HCT116 (cell line): ENCODE data around the gene LRRC8B.

Experiments used
- CTCF ChIP-seq, 3 experiments: fragments of 200-600 bp in 1 of 3; sonication (generic) in 1 of 3; IDR thresholded peaks in 2 of 3; conservative IDR thresholded peaks in 1 of 3; 2 replicates each; pipeline ENCODE4 v1.5.1; 2012 to 2017; ENCODE audit warnings: low read depth in 2 of 3, low read length in 2 of 3, antibody characterized with exemption in 1 of 3, borderline replicate concordance in 1 of 3, control low read depth in 1 of 3, mild to moderate bottlenecking in 1 of 3, mixed read lengths in 1 of 3, mixed run types in 1 of 3, moderate library complexity in 1 of 3; ENCODE audit not compliant: insufficient read depth in 1 of 3
- EGR1 ChIP-seq: IDR thresholded peaks from 2 replicates; pipeline ENCODE4 v1.6.1; 2012; ENCODE audit warnings: low read depth
- EZH2phosphoT487 ChIP-seq: fragments of 200-600 bp; IDR thresholded peaks from 2 replicates; pipeline ENCODE4 v1.6.1; 2018; ENCODE audit warnings: antibody characterized with exemption, borderline replicate concordance
- MAX ChIP-seq: IDR thresholded peaks from 2 replicates; pipeline ENCODE4 v1.6.1; 2012
- POLR2A ChIP-seq: IDR thresholded peaks from 2 replicates; pipeline ENCODE4 v1.7.0; 2011; ENCODE audit warnings: borderline replicate concordance; ENCODE audit not compliant: insufficient read depth, insufficient read length; ENCODE audit errors: extremely low read depth
- POLR2AphosphoS5 ChIP-seq: IDR thresholded peaks from 2 replicates; pipeline ENCODE4 v1.6.1; 2011; ENCODE audit warnings: mild to moderate bottlenecking, low read depth, low read length, moderate library complexity
- SP1 ChIP-seq: IDR thresholded peaks from 2 replicates; pipeline ENCODE4 v1.6.1; 2012; ENCODE audit warnings: low read depth
- TF ChIP-seq, protein P1 (sequence below): IDR thresholded peaks from 2 replicates; pipeline ENCODE4 v1.6.1; 2012; ENCODE audit warnings: low read depth

GRCh38 chr1:89582571-89582970 lies 57.9 kb downstream of the LRRC8B start:
- TF ChIP-seq POLR2A (no peak), EZH2phosphoT487 (no peak), CTCF (IDR thresholded peaks at IDR 0.05 in 2 of 3, conservative IDR thresholded peaks at IDR 0.05 in 1 of 3; ENCODE audit: borderline replicate concordance in 1 of 3, insufficient read depth in 1 of 3, low read depth in 2 of 3, low read length in 2 of 3) (no peak), MAX (no peak), SP1 (no peak), POLR2AphosphoS5 (no peak), EGR1 (no peak)
- TF ChIP-seq, protein P1, sequence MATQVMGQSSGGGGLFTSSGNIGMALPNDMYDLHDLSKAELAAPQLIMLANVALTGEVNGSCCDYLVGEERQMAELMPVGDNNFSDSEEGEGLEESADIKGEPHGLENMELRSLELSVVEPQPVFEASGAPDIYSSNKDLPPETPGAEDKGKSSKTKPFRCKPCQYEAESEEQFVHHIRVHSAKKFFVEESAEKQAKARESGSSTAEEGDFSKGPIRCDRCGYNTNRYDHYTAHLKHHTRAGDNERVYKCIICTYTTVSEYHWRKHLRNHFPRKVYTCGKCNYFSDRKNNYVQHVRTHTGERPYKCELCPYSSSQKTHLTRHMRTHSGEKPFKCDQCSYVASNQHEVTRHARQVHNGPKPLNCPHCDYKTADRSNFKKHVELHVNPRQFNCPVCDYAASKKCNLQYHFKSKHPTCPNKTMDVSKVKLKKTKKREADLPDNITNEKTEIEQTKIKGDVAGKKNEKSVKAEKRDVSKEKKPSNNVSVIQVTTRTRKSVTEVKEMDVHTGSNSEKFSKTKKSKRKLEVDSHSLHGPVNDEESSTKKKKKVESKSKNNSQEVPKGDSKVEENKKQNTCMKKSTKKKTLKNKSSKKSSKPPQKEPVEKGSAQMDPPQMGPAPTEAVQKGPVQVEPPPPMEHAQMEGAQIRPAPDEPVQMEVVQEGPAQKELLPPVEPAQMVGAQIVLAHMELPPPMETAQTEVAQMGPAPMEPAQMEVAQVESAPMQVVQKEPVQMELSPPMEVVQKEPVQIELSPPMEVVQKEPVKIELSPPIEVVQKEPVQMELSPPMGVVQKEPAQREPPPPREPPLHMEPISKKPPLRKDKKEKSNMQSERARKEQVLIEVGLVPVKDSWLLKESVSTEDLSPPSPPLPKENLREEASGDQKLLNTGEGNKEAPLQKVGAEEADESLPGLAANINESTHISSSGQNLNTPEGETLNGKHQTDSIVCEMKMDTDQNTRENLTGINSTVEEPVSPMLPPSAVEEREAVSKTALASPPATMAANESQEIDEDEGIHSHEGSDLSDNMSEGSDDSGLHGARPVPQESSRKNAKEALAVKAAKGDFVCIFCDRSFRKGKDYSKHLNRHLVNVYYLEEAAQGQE = no peak
